Measurements from ENCODE around the gene SLC15A1.

The SLC15A1 gene

GRCh38 chr13:98787173-98787572 is 34.7 kb upstream of the SLC15A1 start:
- TF ChIP-seq CTCF (IDR thresholded peaks at IDR 0.05; ENCODE audit: low read depth, low read length): no peak
- no peak overlapping the region for H3K4me3 ChIP-seq (ENCODE audit: low read depth, low read length)

- no peak overlapping the region for H3K4me3 ChIP-seq (ENCODE audit: low read depth, low read length)
- TF ChIP-seq CTCF (IDR thresholded peaks at IDR 0.05; ENCODE audit: low read depth, low read length): no peak
Observed at GRCh38 chr13:98786023-98786422, 33.6 kb upstream of the SLC15A1 start.

GRCh38 chr13:98785405-98785804 is 32.9 kb upstream of the SLC15A1 start:
- H3K4me3 ChIP-seq (ENCODE audit: low read depth, low read length): no peak overlapping the region
- TF ChIP-seq CTCF (IDR thresholded peaks at IDR 0.05; ENCODE audit: low read depth, low read length): no peak

- no peak for TF ChIP-seq CTCF (IDR thresholded peaks at IDR 0.05; ENCODE audit: low read depth, low read length)
- H3K4me3 ChIP-seq (ENCODE audit: low read depth, low read length): no peak overlapping the region
Observed at GRCh38 chr13:98784666-98785065, 32.2 kb upstream of the SLC15A1 start.

- no peak for TF ChIP-seq CTCF (IDR thresholded peaks at IDR 0.05; ENCODE audit: low read depth, low read length)
Observed at GRCh38 chr13:98783856-98784478, 31.5 kb upstream of the SLC15A1 start.

GRCh38 chr13:98782654-98783053 is 30.2 kb upstream of the SLC15A1 start:
- no peak for TF ChIP-seq CTCF (IDR thresholded peaks at IDR 0.05; ENCODE audit: low read depth, low read length)
- H3K4me3 ChIP-seq (ENCODE audit: low read depth, low read length): no peak overlapping the region

More at GRCh38 chr13:98783856-98784478, 31.5 kb upstream of the SLC15A1 start:
- H3K4me3 ChIP-seq (ENCODE audit: low read depth, low read length): no peak overlapping the region

GRCh38 chr13:98781905-98782304 is 29.4 kb upstream of the SLC15A1 start:
- H3K4me3 ChIP-seq (ENCODE audit: low read depth, low read length): no peak overlapping the region
- TF ChIP-seq CTCF (IDR thresholded peaks at IDR 0.05; ENCODE audit: low read depth, low read length): no peak
